RWPE2 (cell line): ENCODE results near the gene PARN.
A peak's percentile ranks its signal among the peaks of the same experiment; 100 is the strongest.

Experiments used
- ATAC-seq: fragments of 200-7000 bp; cut with Tn5 transposase; 3 replicates; pipeline ENCODE4 v1.9.1; 2021; ENCODE audit warnings: low read depth
- DNase-seq: peaks from one replicate; pipeline ENCODE4 v3.0.0-alpha.2; 2020; ENCODE audit warnings: low spot score
- H3K27ac ChIP-seq: fragments of 450-650 bp; 2 replicates; pipeline ENCODE4 v1.5.1; 2017; ENCODE audit warnings: mild to moderate bottlenecking; ENCODE audit not compliant: poor library complexity, severe bottlenecking
- H3K27me3 ChIP-seq: fragments of 250-450 bp; sonication (Bioruptor Pico); 2 replicates; pipeline ENCODE4 v1.5.1; 2021; ENCODE audit warnings: mild to moderate bottlenecking, moderate library complexity; ENCODE audit not compliant: insufficient read depth, poor library complexity, severe bottlenecking
- H3K36me3 ChIP-seq: fragments of 250-450 bp; sonication (Bioruptor Pico); 2 replicates; pipeline ENCODE4 v1.5.1; 2020; ENCODE audit warnings: low read depth, mild to moderate bottlenecking, moderate library complexity
- H3K4me1 ChIP-seq: fragments of 250-450 bp; sonication (Bioruptor Pico); 2 replicates; pipeline ENCODE4 v1.5.1; 2021; ENCODE audit warnings: mild to moderate bottlenecking, moderate library complexity; ENCODE audit not compliant: insufficient read depth, poor library complexity, severe bottlenecking
- H3K4me3 ChIP-seq: fragments of 250-450 bp; sonication (Bioruptor Pico); 2 replicates; pipeline ENCODE4 v1.5.1; 2021; ENCODE audit warnings: mild to moderate bottlenecking, moderate library complexity; ENCODE audit not compliant: severe bottlenecking
- H3K9me3 ChIP-seq: fragments of 250-450 bp; sonication (Bioruptor Pico); 2 replicates; pipeline ENCODE4 v1.5.1; 2021; ENCODE audit warnings: mild to moderate bottlenecking, moderate library complexity; ENCODE audit not compliant: severe bottlenecking
- CTCF ChIP-seq: fragments of 450-650 bp; IDR thresholded peaks from one replicate; pipeline ENCODE4 v1.5.1; 2017; ENCODE audit warnings: mild to moderate bottlenecking, moderate library complexity; ENCODE audit not compliant: poor library complexity, severe bottlenecking

PARN gene

GRCh38 chr16:14502932-14503741 is 126.9 kb downstream of the PARN start:
- Histone ChIP-seq H3K36me3 (no peaks in the 10 kb centered on the region), H3K4me1 (peaks cover 53% of the 10 kb centered on the region), H3K27ac (peak overlapping the region; percentile 76), H3K9me3 (no peaks in the 10 kb centered on the region), H3K27me3 (no peaks in the 10 kb centered on the region), H3K4me3 (no peak overlapping the region)
- no peak for TF ChIP-seq CTCF
- peak; percentile 75 for ATAC-seq
- no peak for DNase-seq

DNA sequence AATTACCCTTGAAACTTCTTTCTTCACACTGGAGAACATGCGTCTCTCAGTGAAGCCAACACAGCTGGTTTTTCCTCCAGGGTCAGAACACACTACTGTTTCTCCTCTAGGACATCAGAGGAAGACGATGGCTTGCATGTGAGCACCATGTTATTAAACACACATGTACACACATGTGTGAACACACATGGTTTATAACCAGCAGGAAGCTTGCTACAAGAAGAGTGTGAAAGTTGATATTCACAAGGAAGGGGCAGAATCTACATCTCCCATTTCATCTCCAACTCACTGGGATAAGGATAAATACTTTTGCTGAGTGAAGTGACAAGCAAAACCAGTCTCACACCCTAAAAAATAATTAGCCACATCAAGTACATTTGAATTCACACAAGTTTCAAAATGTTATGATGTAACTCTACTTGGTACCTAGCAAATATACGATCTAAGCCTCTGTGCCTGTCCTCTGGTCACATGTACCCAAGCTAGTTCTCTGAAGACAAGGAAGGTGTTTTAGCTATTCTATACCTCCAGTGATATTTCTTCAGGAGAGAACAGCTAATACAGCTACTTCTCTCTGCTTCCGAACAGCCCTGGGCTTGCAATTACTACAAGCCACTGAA is 127.7 kb downstream of the PARN start:
- no peak for TF ChIP-seq CTCF
- Histone ChIP-seq H3K36me3 (no peaks in the 10 kb centered on the region), H3K9me3 (no peaks in the 10 kb centered on the region), H3K4me3 (no peak overlapping the region), H3K4me1 (peaks cover 59% of the 10 kb centered on the region), H3K27ac (peak overlapping the region; percentile 76), H3K27me3 (no peaks in the 10 kb centered on the region)
- DNase-seq (no peak), ATAC-seq (no peak)

- H3K27ac ChIP-seq: peak overlapping the region; percentile 76
Observed at GRCh38 chr16:14501331-14502255, 128.5 kb downstream of the PARN start.

GRCh38 chr16:14500791-14501190 is 129.3 kb downstream of the PARN start:
- Histone ChIP-seq H3K27ac (peak overlapping the region; percentile 76), H3K36me3 (no peaks in the 10 kb centered on the region), H3K27me3 (no peaks in the 10 kb centered on the region), H3K4me3 (no peak overlapping the region), H3K4me1 (peaks cover 53% of the 10 kb centered on the region), H3K9me3 (no peaks in the 10 kb centered on the region)
- no peak for TF ChIP-seq CTCF
- no peak for DNase-seq
- no peak for ATAC-seq

More at GRCh38 chr16:14501331-14502255, 128.5 kb downstream of the PARN start:
- Histone ChIP-seq H3K4me3 (no peak overlapping the region), H3K27me3 (no peaks in the 10 kb centered on the region), H3K4me1 (peaks cover 59% of the 10 kb centered on the region), H3K9me3 (no peaks in the 10 kb centered on the region), H3K36me3 (no peaks in the 10 kb centered on the region)
- DNase-seq (peak; percentile 81), ATAC-seq (peak; percentile 77)
- TF ChIP-seq CTCF: no peak
